GM21717 (cell line): ENCODE data around the gene SERPINA12.

Source experiments
- ATAC-seq: cut with Tn5 transposase; IDR thresholded peaks from one replicate; pipeline ENCODE4 v1.9.1; 2021; ENCODE audit warnings: mild to moderate bottlenecking, moderate library complexity; ENCODE audit not compliant: unreplicated experiment

SERPINA12 gene

GRCh38 chr14:94441531-94442205 lies 67.6 kb downstream of the SERPINA12 start:
- no peak for ATAC-seq

DNA sequence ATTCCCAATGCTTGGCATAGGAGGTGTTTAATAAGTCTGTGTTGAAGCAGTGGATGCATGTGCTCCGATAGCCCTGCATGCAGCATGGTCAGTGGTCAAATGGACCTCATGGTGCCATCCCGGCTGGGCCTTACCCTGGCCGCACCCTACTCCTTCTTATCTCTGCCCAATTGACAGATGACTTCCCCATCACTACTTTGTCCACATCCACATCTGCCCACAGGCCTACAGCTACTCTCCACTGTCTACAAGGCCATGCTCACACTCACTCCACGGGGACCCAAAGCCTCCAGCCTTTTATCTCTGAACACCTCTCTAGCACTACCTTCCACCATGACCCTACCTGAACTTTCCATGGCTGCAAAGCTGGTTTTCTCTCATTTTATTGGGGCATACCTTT lies 68.1 kb downstream of the SERPINA12 start:
- ATAC-seq, result no peak

GRCh38 chr14:94439453-94440057 lies 69.7 kb downstream of the SERPINA12 start:
- ATAC-seq, result no peak
